Hepatocyte (in vitro differentiated cells): ENCODE data around the gene CUX1. TPM values are rescaled to one million over a fixed set of nuclear protein-coding genes. Genes with fewer than 3 reads are reported as not detected.

Experiments used
- DNase-seq: peaks from one replicate; pipeline ENCODE4 v3.0.0-alpha.2; 2016; ENCODE audit warnings: low spot score
- H2AFZ ChIP-seq: fragments of 200-600 bp; sonication (generic); 2 replicates; pipeline ENCODE4 v1.6.0; 2016; ENCODE audit warnings: antibody characterized with exemption, mild to moderate bottlenecking
- H3K27ac ChIP-seq: fragments of 200-600 bp; sonication (generic); 2 replicates; pipeline ENCODE4 v1.5.1; 2016; ENCODE audit warnings: mild to moderate bottlenecking
- H3K27me3 ChIP-seq: fragments of 200-600 bp; sonication (generic); 2 replicates; pipeline ENCODE4 v1.6.1; 2016
- H3K36me3 ChIP-seq: fragments of 200-600 bp; sonication (generic); replicated peaks from 2 replicates; pipeline ENCODE4 v1.5.1; 2016; ENCODE audit warnings: low read depth; ENCODE audit not compliant: insufficient read depth
- H3K4me1 ChIP-seq: fragments of 200-600 bp; sonication (generic); 2 replicates; pipeline ENCODE4 v1.5.1; 2016; ENCODE audit warnings: mild to moderate bottlenecking, moderate library complexity; ENCODE audit not compliant: insufficient read depth
- H3K4me2 ChIP-seq: fragments of 200-600 bp; sonication (generic); 2 replicates; pipeline ENCODE4 v1.6.0; 2016
- H3K4me3 ChIP-seq: fragments of 200-600 bp; sonication (generic); 2 replicates; pipeline ENCODE4 v1.5.1; 2016; ENCODE audit warnings: mild to moderate bottlenecking
- H3K79me2 ChIP-seq: fragments of 200-600 bp; sonication (generic); 2 replicates; pipeline ENCODE4 v1.6.0; 2017; ENCODE audit warnings: mild to moderate bottlenecking
- H3K9me2 ChIP-seq: fragments of 200-600 bp; sonication (generic); replicated peaks from 2 replicates; pipeline ENCODE4 v1.6.0; 2017; ENCODE audit warnings: mild to moderate bottlenecking; ENCODE audit not compliant: insufficient read depth
- H3K9me3 ChIP-seq: fragments of 200-600 bp; sonication (generic); 2 replicates; pipeline ENCODE4 v1.5.1; 2016; ENCODE audit warnings: low read depth, mild to moderate bottlenecking
- H4K20me1 ChIP-seq: fragments of 200-600 bp; sonication (generic); 2 replicates; pipeline ENCODE4 v1.6.0; 2016; ENCODE audit warnings: mild to moderate bottlenecking; ENCODE audit not compliant: insufficient read depth, poor library complexity, severe bottlenecking
- EZH2 ChIP-seq: fragments of 200-600 bp; sonication (generic); IDR thresholded peaks from 2 replicates; pipeline ENCODE4 v1.6.1; 2016; ENCODE audit warnings: antibody characterized with exemption, mild to moderate bottlenecking, borderline replicate concordance
- EZH2phosphoT487 ChIP-seq: fragments of 200-600 bp; sonication (generic); IDR thresholded peaks from one replicate; pipeline ENCODE4 v1.6.1; 2018; ENCODE audit warnings: antibody characterized with exemption, mild to moderate bottlenecking, low read depth, moderate library complexity; ENCODE audit not compliant: unreplicated experiment, severe bottlenecking
- WGBS: methylation state at CpG from one replicate; pipeline ENCODE4 v1.1.6; 2016; ENCODE audit warnings: low lambda C conversion rate; ENCODE audit errors: missing lambda C conversion rate; 5-methylcytosine and 5-hydroxymethylcytosine counted together
- polyA plus RNA-seq: library from polyadenylated mRNA; unstranded; fragments of >200 nt; fragmentation: Nextera tagmentation; extraction: Ambion mirVana; gene quantifications from 2 replicates; pipeline ENCODE4 v1.2.1, GENCODE V29; 2016
- total RNA-seq: library from RNA; depleted of rRNA; stranded (reverse); fragments of >200 nt; gene quantifications from 2 replicates; pipeline ENCODE4 v1.2.3, GENCODE V29; 2014
- TF ChIP-seq, protein P1 (sequence below): fragments of 200-600 bp; sonication (generic); IDR thresholded peaks from 2 replicates; pipeline ENCODE4 v1.5.1; 2016; ENCODE audit warnings: antibody characterized with exemption, mild to moderate bottlenecking; ENCODE audit not compliant: poor library complexity

Gene CUX1
- total and polyA plus RNA-seq, 2 experiments from 2014 or later: 60.1 to 76.8 TPM

DNA sequence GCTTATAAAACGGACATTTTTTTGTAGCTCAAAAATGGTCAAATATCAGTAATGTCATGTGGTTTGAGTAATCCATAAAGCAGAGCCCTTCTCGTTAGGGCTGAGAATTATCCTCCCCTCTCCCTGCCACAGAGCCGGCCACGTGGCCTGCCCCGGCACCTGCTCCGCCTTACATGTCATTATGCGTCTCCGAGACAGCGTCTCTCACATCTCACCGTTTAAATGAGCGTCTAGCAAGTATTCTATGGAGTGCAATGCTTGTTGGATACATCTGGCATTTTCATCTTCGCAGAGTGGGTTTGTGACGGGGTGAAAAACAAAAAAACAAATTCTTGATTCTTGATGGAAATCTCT is 86.1 kb downstream of the CUX1 start:
- Histone ChIP-seq H3K9me2 (no peaks in the 10 kb centered on the region), H3K79me2 (peaks cover 100% of the 10 kb centered on the region), H3K4me1 (peaks cover 16% of the 10 kb centered on the region), H3K27me3 (no peaks in the 10 kb centered on the region), H3K36me3 (no peaks in the 10 kb centered on the region), H3K27ac (no peak overlapping the region), H2AFZ (no peak overlapping the region), H3K4me2 (no peak overlapping the region), H3K9me3 (no peaks in the 10 kb centered on the region), H3K4me3 (no peak overlapping the region), H4K20me1 (peaks cover 46% of the 10 kb centered on the region)
- WGBS: 92% methylated on average over 13 of the region's 13 CpGs
- DNase-seq: no peak
- TF ChIP-seq, protein P1, sequence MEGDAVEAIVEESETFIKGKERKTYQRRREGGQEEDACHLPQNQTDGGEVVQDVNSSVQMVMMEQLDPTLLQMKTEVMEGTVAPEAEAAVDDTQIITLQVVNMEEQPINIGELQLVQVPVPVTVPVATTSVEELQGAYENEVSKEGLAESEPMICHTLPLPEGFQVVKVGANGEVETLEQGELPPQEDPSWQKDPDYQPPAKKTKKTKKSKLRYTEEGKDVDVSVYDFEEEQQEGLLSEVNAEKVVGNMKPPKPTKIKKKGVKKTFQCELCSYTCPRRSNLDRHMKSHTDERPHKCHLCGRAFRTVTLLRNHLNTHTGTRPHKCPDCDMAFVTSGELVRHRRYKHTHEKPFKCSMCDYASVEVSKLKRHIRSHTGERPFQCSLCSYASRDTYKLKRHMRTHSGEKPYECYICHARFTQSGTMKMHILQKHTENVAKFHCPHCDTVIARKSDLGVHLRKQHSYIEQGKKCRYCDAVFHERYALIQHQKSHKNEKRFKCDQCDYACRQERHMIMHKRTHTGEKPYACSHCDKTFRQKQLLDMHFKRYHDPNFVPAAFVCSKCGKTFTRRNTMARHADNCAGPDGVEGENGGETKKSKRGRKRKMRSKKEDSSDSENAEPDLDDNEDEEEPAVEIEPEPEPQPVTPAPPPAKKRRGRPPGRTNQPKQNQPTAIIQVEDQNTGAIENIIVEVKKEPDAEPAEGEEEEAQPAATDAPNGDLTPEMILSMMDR: no peak
- no peak for TF ChIP-seq EZH2phosphoT487
- TF ChIP-seq EZH2: no peak

DNA sequence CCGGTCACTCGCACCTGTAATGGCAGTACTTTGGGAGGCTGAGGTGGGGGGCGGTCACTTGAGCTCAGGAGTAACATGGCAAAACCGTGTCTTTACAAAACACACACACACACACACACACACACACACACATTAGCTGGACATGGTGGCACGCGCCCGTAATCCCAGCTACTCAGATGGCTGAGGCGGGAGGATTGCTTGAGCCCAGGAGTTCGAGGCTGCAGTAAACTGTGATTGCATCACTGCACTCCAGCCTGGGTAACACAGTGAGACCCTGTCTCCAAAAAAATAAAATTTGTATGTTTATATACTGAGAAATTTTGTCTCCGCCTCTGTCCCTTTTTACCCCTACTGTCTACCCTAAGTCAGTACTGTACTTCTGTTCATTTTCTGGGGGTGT is 86.6 kb downstream of the CUX1 start:
- no peaks in the 10 kb centered on the region for H3K9me3 ChIP-seq
- TF ChIP-seq EZH2: no peak
- TF ChIP-seq, protein P1: no peak
- no peak for TF ChIP-seq EZH2phosphoT487
- no peak overlapping the region for H3K4me3 ChIP-seq
- no peaks in the 10 kb centered on the region for H3K27me3 ChIP-seq
- H4K20me1 ChIP-seq: peaks cover 41% of the 10 kb centered on the region
- H3K4me2 ChIP-seq: no peak overlapping the region
- 92% methylated on average over 10 of the region's 10 CpGs for WGBS
- no peak overlapping the region for H2AFZ ChIP-seq
- H3K36me3 ChIP-seq: no peaks in the 10 kb centered on the region
- DNase-seq: no peak
- peaks cover 16% of the 10 kb centered on the region for H3K4me1 ChIP-seq
- H3K79me2 ChIP-seq: peaks cover 99% of the 10 kb centered on the region
- no peaks in the 10 kb centered on the region for H3K9me2 ChIP-seq
- H3K27ac ChIP-seq: no peak overlapping the region

DNA sequence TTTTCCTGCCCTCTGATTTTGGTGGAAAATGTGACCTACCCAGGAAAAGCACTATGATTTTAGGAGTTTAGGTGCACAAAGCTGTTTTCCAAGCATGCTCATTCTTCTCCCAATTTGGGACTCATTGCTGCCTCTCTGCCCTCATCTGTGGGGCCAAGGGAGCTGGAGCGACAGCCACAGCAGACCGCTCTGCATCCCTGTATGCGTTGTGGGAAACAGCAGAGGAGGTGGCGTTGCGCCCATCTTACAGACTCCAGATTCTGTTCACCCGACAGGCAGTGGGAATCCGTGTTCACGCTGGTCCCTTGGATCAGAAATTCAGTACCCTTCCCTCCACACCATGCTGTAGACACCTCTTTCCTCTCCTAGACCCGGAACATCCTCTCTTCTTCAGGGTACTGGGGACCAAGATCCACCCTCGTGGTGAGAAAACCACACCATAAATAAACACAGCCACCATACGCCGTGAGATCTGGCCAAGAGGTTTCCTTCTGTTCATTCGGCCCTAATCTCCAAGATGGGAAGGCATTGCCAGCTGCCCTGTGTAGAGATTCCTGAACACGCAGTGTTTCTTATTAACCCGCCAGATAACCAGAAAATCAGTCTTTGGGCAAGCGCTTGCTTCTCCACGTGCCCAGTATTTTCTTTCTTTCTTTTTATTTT is 87.9 kb downstream of the CUX1 start:
- Histone ChIP-seq H3K9me3 (no peaks in the 10 kb centered on the region), H3K4me2 (no peak overlapping the region), H3K27me3 (no peaks in the 10 kb centered on the region), H4K20me1 (peaks cover 27% of the 10 kb centered on the region), H3K36me3 (no peaks in the 10 kb centered on the region), H3K9me2 (no peaks in the 10 kb centered on the region), H3K79me2 (peaks cover 99% of the 10 kb centered on the region), H2AFZ (no peak overlapping the region), H3K27ac (peak overlapping the region; percentile 58), H3K4me3 (no peak overlapping the region), H3K4me1 (peaks cover 16% of the 10 kb centered on the region)
- 93% methylated on average over 17 of the region's 17 CpGs for WGBS
- no peak for DNase-seq
- TF ChIP-seq EZH2phosphoT487 (no peak), EZH2 (no peak)
- TF ChIP-seq, protein P1: no peak
